Urinary bladder (tissue), 4 donors: Measurements from ENCODE around the gene WDR73. TPM values are rescaled to one million over a fixed set of nuclear protein-coding genes. Genes with fewer than 3 reads are reported as not detected.

Experiments
- DNase-seq: peaks from one replicate; pipeline ENCODE4 v3.0.0-alpha.2; 2015; ENCODE audit errors: extremely low spot score
- H3K27ac ChIP-seq: one replicate; pipeline ENCODE4 v1.5.1; 2013; ENCODE audit warnings: low read depth, mild to moderate bottlenecking, moderate library complexity
- H3K36me3 ChIP-seq: one replicate; pipeline ENCODE4 v1.6.1; 2013; ENCODE audit warnings: mild to moderate bottlenecking, moderate library complexity; ENCODE audit not compliant: insufficient read depth
- H3K4me1 ChIP-seq: one replicate; pipeline ENCODE4 v1.6.1; 2013; ENCODE audit warnings: mild to moderate bottlenecking, moderate library complexity; ENCODE audit not compliant: insufficient read depth
- H3K4me3 ChIP-seq: one replicate; pipeline ENCODE4 v1.5.1; 2013; ENCODE audit warnings: low read depth, low read length
- WGBS: extraction: QIAGEN DNeasy Blood & Tissue Kit; methylation state at CpG from one replicate; pipeline ENCODE4 v1.1.7; 2013; 5-methylcytosine and 5-hydroxymethylcytosine counted together
- polyA plus RNA-seq: library from polyadenylated mRNA; stranded (reverse); fragments of 200-250 nt; gene quantifications from one replicate; pipeline ENCODE4 v1.2.3, GENCODE V29; 2013
- total RNA-seq: library from RNA; depleted of rRNA; stranded (reverse); fragments of >200 nt; gene quantifications from one replicate; pipeline ENCODE4 v1.2.3, GENCODE V29; 2014
- donor health status: healthy with polysubstance abuse.
- donor health status: healthy.

WDR73 gene
- total and polyA plus RNA-seq, 2 donors: 18.5 to 39.1 TPM

GRCh38 chr15:84600331-84600686, 53.8 kb downstream of the WDR73 start:
- Histone ChIP-seq H3K36me3 (no peaks in the 10 kb centered on the region), H3K4me1 (peaks cover 2% of the 10 kb centered on the region), H3K27ac (no peak overlapping the region), H3K4me3 (peak overlapping the region; percentile 81)
- under 1% methylated on average over 20 of the region's 20 CpGs for WGBS
- DNase-seq: peak; percentile 66

- WGBS: 75% methylated on average over 10 of the region's 10 CpGs
- no peak overlapping the region for H3K27ac ChIP-seq
These were observed 54.2 kb downstream of the WDR73 start for GRCh38 chr15:84599906-84600305.

GRCh38 chr15:84598993-84599392, 55.1 kb downstream of the WDR73 start:
- Histone ChIP-seq H3K4me1 (peaks cover 2% of the 10 kb centered on the region), H3K27ac (no peak overlapping the region), H3K4me3 (no peak overlapping the region), H3K36me3 (no peaks in the 10 kb centered on the region)
- 81% methylated on average over 1 of the region's 1 CpG for WGBS
- DNase-seq: no peak

More at GRCh38 chr15:84599906-84600305, 54.2 kb downstream of the WDR73 start:
- H3K36me3 ChIP-seq: no peaks in the 10 kb centered on the region
- peaks cover 2% of the 10 kb centered on the region for H3K4me1 ChIP-seq
- DNase-seq: no peak
- H3K4me3 ChIP-seq: no peak overlapping the region

GRCh38 chr15:84598250-84598649, 55.8 kb downstream of the WDR73 start:
- WGBS: 79% methylated on average over 2 of the region's 2 CpGs
- Histone ChIP-seq H3K4me1 (peaks cover 2% of the 10 kb centered on the region), H3K36me3 (no peaks in the 10 kb centered on the region), H3K4me3 (no peak overlapping the region), H3K27ac (no peak overlapping the region)
- DNase-seq: no peak

DNA sequence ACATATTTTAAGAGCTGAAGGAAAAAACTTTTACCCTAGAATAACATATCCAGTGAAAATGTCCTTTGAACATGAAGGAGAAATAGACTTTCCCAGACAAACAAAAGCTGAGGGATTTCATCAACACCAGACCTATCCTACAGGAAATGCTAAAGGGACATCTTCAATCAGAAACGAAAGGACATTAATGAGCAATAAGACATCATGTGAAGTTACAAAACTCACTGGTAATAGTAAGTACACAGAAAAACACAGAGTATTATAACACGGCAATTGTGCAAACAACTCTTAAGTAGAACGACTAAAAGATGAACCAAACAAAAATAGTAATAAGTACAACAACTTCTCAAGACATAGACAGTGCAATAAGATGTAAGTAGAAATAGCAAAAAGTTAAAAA, 56.8 kb downstream of the WDR73 start:
- WGBS: 83% methylated on average over 3 of the region's 3 CpGs
- H3K4me3 ChIP-seq: no peak overlapping the region
- no peaks in the 10 kb centered on the region for H3K36me3 ChIP-seq
- no peak for DNase-seq
- peaks cover 2% of the 10 kb centered on the region for H3K4me1 ChIP-seq
- no peak overlapping the region for H3K27ac ChIP-seq

DNA sequence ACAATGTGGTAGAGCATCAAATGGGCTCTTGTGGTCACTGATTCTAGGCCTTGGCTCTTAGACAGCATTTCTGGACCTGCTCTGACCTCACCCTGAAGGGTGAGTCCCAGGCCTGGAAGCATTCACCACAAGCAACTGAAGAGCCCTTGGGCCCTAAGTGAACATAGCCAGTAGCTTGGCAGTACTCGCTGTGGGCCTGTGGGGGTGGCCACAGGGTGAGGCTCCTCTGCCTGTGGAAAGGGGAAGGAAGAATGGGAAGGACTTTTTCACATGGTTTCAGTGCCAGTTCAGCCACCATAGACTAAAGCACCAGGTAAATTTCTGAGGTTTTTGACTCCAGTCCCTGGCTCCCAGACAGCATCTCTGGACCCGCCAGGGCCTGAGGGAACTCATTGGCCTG, 58.4 kb downstream of the WDR73 start:
- Histone ChIP-seq H3K36me3 (no peaks in the 10 kb centered on the region), H3K4me3 (no peak overlapping the region), H3K4me1 (no peaks in the 10 kb centered on the region), H3K27ac (no peak overlapping the region)
- WGBS: 91% methylated on average over 2 of the region's 2 CpGs
- DNase-seq: no peak

DNA sequence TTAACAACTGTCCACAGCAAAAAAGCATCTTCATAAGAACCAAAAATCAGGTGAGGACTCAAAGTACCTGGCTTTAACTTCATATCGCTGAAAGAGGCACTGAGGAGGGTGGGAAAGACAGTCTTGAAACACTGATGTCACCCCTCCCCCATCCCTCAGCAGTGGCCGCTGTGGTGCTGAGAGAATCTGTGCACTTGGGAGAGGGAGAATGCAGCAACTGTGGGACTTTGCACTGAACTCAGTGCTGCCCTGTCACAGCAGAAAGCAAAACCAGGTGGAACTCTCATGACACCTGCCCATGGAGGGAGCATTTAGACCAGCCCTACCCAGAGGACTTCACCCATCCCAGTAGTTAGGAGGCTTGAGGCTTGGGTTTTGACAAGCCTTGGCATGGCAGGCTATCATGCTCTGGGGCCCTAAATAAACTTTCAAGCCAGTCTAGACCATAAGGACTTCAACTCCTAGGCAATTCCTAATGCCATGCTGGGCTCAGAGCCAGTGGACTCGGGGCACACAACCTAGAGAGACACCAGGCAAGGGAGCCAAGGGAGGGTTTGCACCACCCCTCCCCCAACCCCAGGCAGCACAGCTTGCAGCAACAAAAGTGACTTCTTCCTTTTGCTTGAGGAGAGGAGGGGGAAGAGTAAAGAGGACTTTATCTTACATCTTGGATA, 59.3 kb downstream of the WDR73 start:
- H3K27ac ChIP-seq: no peak overlapping the region
- H3K4me1 ChIP-seq: no peaks in the 10 kb centered on the region
- no peak for DNase-seq
- 73% methylated on average over 3 of the region's 3 CpGs for WGBS
- H3K4me3 ChIP-seq: no peak overlapping the region
- no peaks in the 10 kb centered on the region for H3K36me3 ChIP-seq

DNA sequence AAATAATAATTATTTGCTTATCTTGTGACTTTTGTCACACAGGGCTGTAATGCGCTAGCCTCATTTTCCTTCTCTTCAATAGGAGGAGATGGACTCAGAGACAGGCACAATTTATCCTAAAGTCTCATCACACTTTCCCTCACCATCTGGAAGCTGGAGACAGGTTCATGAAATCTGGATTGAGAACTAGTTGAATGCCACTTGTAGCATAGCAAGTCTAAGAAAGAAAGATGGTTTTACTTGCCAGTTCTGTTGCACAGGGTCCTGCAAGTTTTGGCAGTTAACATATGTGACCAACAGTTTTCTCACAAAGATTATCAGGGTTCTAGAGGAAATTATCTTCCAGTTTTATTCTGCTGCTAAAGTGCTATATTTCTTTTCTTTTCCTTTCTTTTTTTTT, 62.3 kb downstream of the WDR73 start:
- Histone ChIP-seq H3K4me3 (no peak overlapping the region), H3K4me1 (no peaks in the 10 kb centered on the region), H3K36me3 (no peaks in the 10 kb centered on the region), H3K27ac (no peak overlapping the region)
- no peak for DNase-seq
- WGBS: 97% methylated on average over 1 of the region's 1 CpG

DNA sequence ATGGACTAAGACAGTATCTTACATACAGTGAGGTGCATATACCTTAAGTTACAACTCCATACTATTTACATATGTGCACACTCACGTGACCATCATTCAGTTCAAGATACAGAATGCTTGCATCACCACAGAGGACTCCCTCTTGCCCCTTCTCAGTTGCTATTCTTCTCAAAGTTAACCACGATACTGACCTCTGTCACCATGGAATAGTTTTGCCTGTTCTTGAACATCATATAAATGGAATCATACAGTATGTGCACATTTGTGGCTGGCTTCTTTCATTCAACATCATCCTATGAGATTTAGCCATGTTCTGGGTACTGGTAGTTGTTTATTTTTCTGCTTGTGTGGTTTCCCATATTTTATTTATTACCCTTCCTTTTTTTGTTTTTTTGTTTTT, 63.7 kb downstream of the WDR73 start:
- no peaks in the 10 kb centered on the region for H3K4me1 ChIP-seq
- 87% methylated on average over 2 of the region's 2 CpGs for WGBS
- no peaks in the 10 kb centered on the region for H3K36me3 ChIP-seq
- no peak overlapping the region for H3K27ac ChIP-seq
- H3K4me3 ChIP-seq: no peak overlapping the region
- no peak for DNase-seq

Other genes with a start within 250 kb of the WDR73 start
- gene ZSCAN2, start 53.3 kb downstream of the WDR73 start, total RNA-seq: 11.7 TPM
- gene ZSCAN2, start 53.3 kb downstream of the WDR73 start, polyA plus RNA-seq: 6.6 TPM
- 1.6 TPM for gene NMB, start 3.9 kb upstream of the WDR73 start, total RNA-seq
- gene NMB, start 3.9 kb upstream of the WDR73 start, polyA plus RNA-seq: 11.3 TPM
- 152 TPM for gene SEC11A, start 61.9 kb upstream of the WDR73 start, total RNA-seq
- gene SEC11A, start 61.9 kb upstream of the WDR73 start, polyA plus RNA-seq: 164 TPM
- gene ZNF592, start 94.3 kb upstream of the WDR73 start, total RNA-seq: 10.2 TPM
- gene ZNF592, start 94.3 kb upstream of the WDR73 start, polyA plus RNA-seq: 12.7 TPM
- 7.2 TPM for gene ALPK3, start 163.1 kb upstream of the WDR73 start, total RNA-seq
- 4.3 TPM for gene ALPK3, start 163.1 kb upstream of the WDR73 start, polyA plus RNA-seq
- gene SLC28A1, start 230.4 kb upstream of the WDR73 start, total RNA-seq: 0.11 TPM
- 0.04 TPM for gene SLC28A1, start 230.4 kb upstream of the WDR73 start, polyA plus RNA-seq